IMR-90 (cell line): ENCODE data around the gene TNRC6C. TPM values are rescaled to one million over a fixed set of nuclear protein-coding genes. Genes with fewer than 3 reads are reported as not detected.

ENCODE experiments used
- ATAC-seq: fragments of 200-7000 bp; cut with Tn5 transposase; 2 replicates; pipeline ENCODE4 v1.9.1; 2020; ENCODE audit warnings: low read depth, mild to moderate bottlenecking, moderate library complexity
- BruUV-seq: library from RNA; stranded (reverse); fragments of 400-500 nt; replicated peaks from 2 replicates; lab custom pipeline; 2021; lab: Mats Ljungman, UMichigan
- CTCF ChIA-PET: fragments of 300-600 bp; formaldehyde crosslinking; extraction: SDS; loops from one replicate; lab custom pipeline; 2021; ENCODE audit warnings: antibody characterized with exemption; lab: Yijun Ruan, JAX
- POLR2A ChIA-PET: fragments of 300-600 bp; sonication (Branson Sonifier 250); formaldehyde crosslinking; loops from one replicate; lab custom pipeline; 2022; ENCODE audit warnings: antibody characterized with exemption; ENCODE audit not compliant: unreplicated experiment; lab: Charles Lee
- DNase-seq: peaks from one replicate; pipeline ENCODE4 v3.0.0; 2013
- H2AFZ ChIP-seq: replicated peaks from 2 replicates; pipeline ENCODE3; 2013; ENCODE audit warnings: low read length, mild to moderate bottlenecking; ENCODE audit not compliant: poor library complexity
- H2AK5ac ChIP-seq: 2 replicates; pipeline ENCODE4 v1.6.1; 2013; ENCODE audit warnings: low read depth, low read length, inconsistent platforms
- H2AK9ac ChIP-seq: replicated peaks from 2 replicates; pipeline ENCODE3; 2013; ENCODE audit warnings: mild to moderate bottlenecking, low read depth, low read length, moderate library complexity; ENCODE audit not compliant: poor library complexity
- H2BK120ac ChIP-seq: 2 replicates; pipeline ENCODE4 v1.6.1; 2013; ENCODE audit warnings: low read depth, low read length, inconsistent platforms
- H2BK15ac ChIP-seq: 3 replicates; pipeline ENCODE4 v1.6.1; 2013; ENCODE audit warnings: low read depth, low read length, inconsistent platforms
- H2BK20ac ChIP-seq: 2 replicates; pipeline ENCODE4 v1.6.1; 2013; ENCODE audit warnings: low read depth, mild to moderate bottlenecking, inconsistent platforms, low read length, moderate library complexity
- H2BK5ac ChIP-seq: 2 replicates; pipeline ENCODE4 v1.6.1; 2013; ENCODE audit warnings: mild to moderate bottlenecking, low read depth, low read length, inconsistent platforms; ENCODE audit not compliant: poor library complexity, severe bottlenecking
- H3K14ac ChIP-seq: replicated peaks from 2 replicates; pipeline ENCODE4 v1.6.1; 2013; ENCODE audit warnings: low read depth, low read length, inconsistent platforms
- H3K18ac ChIP-seq: 2 replicates; pipeline ENCODE4 v1.6.1; 2013; ENCODE audit warnings: low read depth, low read length, control low read depth
- H3K23ac ChIP-seq: 2 replicates; pipeline ENCODE4 v1.6.1; 2013; ENCODE audit warnings: low read depth, low read length, inconsistent platforms
- H3K27ac ChIP-seq: 2 replicates; pipeline ENCODE4 v1.5.1; 2013; ENCODE audit warnings: mild to moderate bottlenecking, control low read depth, low read length; ENCODE audit not compliant: insufficient read depth
- H3K27me3 ChIP-seq: 2 replicates; pipeline ENCODE4 v1.6.1; 2013; ENCODE audit warnings: low read length; ENCODE audit not compliant: control insufficient read depth, insufficient read depth
- H3K36me3 ChIP-seq: 2 replicates; pipeline ENCODE4 v1.6.1; 2013; ENCODE audit warnings: low read length, mixed read lengths; ENCODE audit not compliant: control insufficient read depth, insufficient read depth
- H3K4ac ChIP-seq: 2 replicates; pipeline ENCODE4 v1.6.1; 2013; ENCODE audit warnings: low read depth, low read length, inconsistent platforms
- H3K4me1 ChIP-seq: 2 replicates; pipeline ENCODE4 v1.6.1; 2013; ENCODE audit warnings: low read length, mixed read lengths; ENCODE audit not compliant: control insufficient read depth, insufficient read depth
- H3K4me2 ChIP-seq: 2 replicates; pipeline ENCODE4 v1.6.1; 2013; ENCODE audit warnings: low read depth, mild to moderate bottlenecking, control low read depth, low read length, moderate library complexity
- H3K4me3 ChIP-seq: 2 replicates; pipeline ENCODE4 v1.5.1; 2013; ENCODE audit warnings: low read depth, mild to moderate bottlenecking, control low read depth, low read length, moderate library complexity; ENCODE audit not compliant: insufficient read depth
- H3K56ac ChIP-seq: 2 replicates; pipeline ENCODE4 v1.6.1; 2013; ENCODE audit warnings: low read length, inconsistent platforms; ENCODE audit not compliant: insufficient read depth; ENCODE audit errors: extremely low read depth
- H3K79me1 ChIP-seq, 2 experiments: 2 replicates each; pipeline ENCODE4 v1.6.1; 2013; ENCODE audit warnings: low read length in 2 of 2, inconsistent platforms in 1 of 2, low read depth in 1 of 2
- H3K9ac ChIP-seq: 2 replicates; pipeline ENCODE4 v1.6.1; 2013; ENCODE audit warnings: low read depth, low read length, control low read depth
- H3K9me1 ChIP-seq: 2 replicates; pipeline ENCODE4 v1.6.1; 2013; ENCODE audit warnings: low read length, inconsistent platforms; ENCODE audit not compliant: insufficient read depth
- H3K9me3 ChIP-seq: 2 replicates; pipeline ENCODE4 v1.6.1; 2013; ENCODE audit warnings: low read length; ENCODE audit not compliant: control insufficient read depth, insufficient read depth
- H4K20me1 ChIP-seq: 2 replicates; pipeline ENCODE4 v1.6.1; 2013; ENCODE audit warnings: low read length, inconsistent platforms; ENCODE audit not compliant: insufficient read depth
- H4K5ac ChIP-seq: 2 replicates; pipeline ENCODE4 v1.6.1; 2013; ENCODE audit warnings: mild to moderate bottlenecking, low read depth, low read length, control low read depth
- H4K8ac ChIP-seq, 2 experiments: 2 replicates each; pipeline ENCODE4 v1.6.1; 2013; ENCODE audit warnings: low read depth in 2 of 2, low read length in 2 of 2, control low read depth in 1 of 2, inconsistent platforms in 1 of 2
- H4K91ac ChIP-seq: 2 replicates; pipeline ENCODE4 v1.6.1; 2013; ENCODE audit warnings: low read depth, low read length, inconsistent platforms; ENCODE audit not compliant: insufficient read depth
- CHD1 ChIP-seq: IDR thresholded peaks from 2 replicates; pipeline ENCODE4 v1.6.1; 2012; ENCODE audit warnings: low read depth, low read length, improper control_type of control experiment
- CTCF ChIP-seq: conservative IDR thresholded peaks from 2 replicates; pipeline ENCODE4 v1.5.1; 2012; ENCODE audit warnings: mild to moderate bottlenecking, low read depth, low read length, improper control_type of control experiment
- ELK1 ChIP-seq: fragments of 150-350 bp; IDR thresholded peaks from 2 replicates; pipeline ENCODE4 v1.6.1; 2016; ENCODE audit warnings: low read depth, mild to moderate bottlenecking, low read length, moderate library complexity, borderline replicate concordance
- FOS ChIP-seq: fragments of 150-350 bp; IDR thresholded peaks from 2 replicates; pipeline ENCODE4 v1.6.1; 2016; ENCODE audit warnings: low read depth, low read length
- MAFK ChIP-seq: IDR thresholded peaks from 2 replicates; pipeline ENCODE4 v1.6.1; 2012; ENCODE audit warnings: low read depth, low read length, improper control_type of control experiment
- MAZ ChIP-seq: IDR thresholded peaks from 2 replicates; pipeline ENCODE4 v1.6.1; 2012; ENCODE audit warnings: low read depth, mild to moderate bottlenecking, low read length, improper control_type of control experiment, moderate library complexity, borderline replicate concordance
- MXI1 ChIP-seq: IDR thresholded peaks from 2 replicates; pipeline ENCODE4 v1.6.1; 2012; ENCODE audit warnings: low read depth, mild to moderate bottlenecking, low read length, moderate library complexity, borderline replicate concordance
- NFE2L2 ChIP-seq: fragments of 150-350 bp; IDR thresholded peaks from 2 replicates; pipeline ENCODE4 v1.6.1; 2016; ENCODE audit warnings: low read depth, mild to moderate bottlenecking, low read length
- POLR2A ChIP-seq: IDR thresholded peaks from 2 replicates; pipeline ENCODE4 v1.6.1; 2012; ENCODE audit warnings: mild to moderate bottlenecking, low read depth, low read length
- RCOR1 ChIP-seq: IDR thresholded peaks from 2 replicates; pipeline ENCODE4 v1.6.1; 2012; ENCODE audit warnings: mild to moderate bottlenecking, low read length, improper control_type of control experiment; ENCODE audit not compliant: insufficient replicate concordance
- SMC3 ChIP-seq: fragments of 150-350 bp; IDR thresholded peaks from 2 replicates; pipeline ENCODE4 v1.6.1; 2016; ENCODE audit warnings: low read depth, mild to moderate bottlenecking, antibody characterized with exemption, low read length, moderate library complexity
- USF2 ChIP-seq: fragments of 150-350 bp; IDR thresholded peaks from 2 replicates; pipeline ENCODE4 v1.6.1; 2017; ENCODE audit warnings: mild to moderate bottlenecking, antibody characterized with exemption, low read length, low read depth
- WGBS, 2 experiments: methylation state at CpG; one replicate each; pipeline versions ENCODE4 v1.1.5 to v1.1.7; 2013; ENCODE audit warnings: missing lambda C conversion rate in 2 of 2; ENCODE audit not compliant: insufficient read length in 1 of 2; ENCODE audit errors: extremely low coverage in 2 of 2; 5-methylcytosine and 5-hydroxymethylcytosine counted together
- dilution Hi-C: fragments of 300-500 bp; cut with HindIII; formaldehyde crosslinking; loops from one replicate; pipeline ENCODE4 v1.14.3; 2018; ENCODE audit warnings: low sequenced_read_pairs; ENCODE audit not compliant: unreplicated experiment
- in situ Hi-C: fragments of 300-500 bp; cut with MboI; formaldehyde crosslinking; loops from 3 replicates; pipeline ENCODE4 v1.14.3; 2019; ENCODE audit warnings: low sequenced_read_pairs, inconsistent platforms, mixed read lengths
- intact Hi-C: fragments of 100-400 bp; cut with micrococcal nuclease; formaldehyde crosslinking; loops from 2 replicates; pipeline ENCODE4 v1.10.0; 2022
- polyA plus RNA-seq, 3 experiments: library from polyadenylated mRNA; depleted of rRNA; stranded (reverse); fragments of >200 nt; gene quantifications; 2 replicates each; pipeline ENCODE4 v1.2.3, GENCODE V29; 2012; ENCODE audit warnings: low replicate concordance in 1 of 3
- total RNA-seq: library from RNA; depleted of rRNA; stranded (reverse); fragments of >200 nt; gene quantifications from 2 replicates; pipeline ENCODE4 v1.2.3, GENCODE V29; 2012

Gene TNRC6C
- total and polyA plus RNA-seq, 2 of the 4 experiments (the other 2 are of a cell fraction) = 1.6 to 2.7 TPM

GRCh38 chr17:77943971-77944370, 14.5 kb upstream of the TNRC6C start (continued):
- TF ChIP-seq MAFK (no peak), MAZ (no peak), FOS (no peak), CHD1 (no peak), NFE2L2 (no peak)

GRCh38 chr17:77944390-77945222, 13.9 kb upstream of the TNRC6C start:
- ChIA-PET POLR2A (no interaction called here), CTCF (no interaction called here)
- Histone ChIP-seq H3K9me3 (no peaks in the 10 kb centered on the region), H3K9me1 (no peaks in the 10 kb centered on the region), H2AK9ac (peak overlapping the region; percentile 38), H3K18ac (no peak overlapping the region), H3K36me3 (no peaks in the 10 kb centered on the region), H4K20me1 (no peaks in the 10 kb centered on the region), H2AFZ (no peak overlapping the region), H3K9ac (no peak overlapping the region), H2BK5ac (no peak overlapping the region), H2BK120ac (no peak overlapping the region), H3K4ac (no peak overlapping the region), H3K23ac (no peak overlapping the region), H3K4me2 (no peak overlapping the region), H3K4me1 (no peaks in the 10 kb centered on the region), H4K5ac (no peak overlapping the region), H2BK15ac (no peak overlapping the region), H3K56ac (no peak overlapping the region), H4K91ac (no peak overlapping the region), H3K14ac (no peak overlapping the region), H3K79me1 (no peaks in the 10 kb centered on the region), H2BK20ac (no peak overlapping the region), H3K4me3 (no peak overlapping the region), H4K8ac (no peak overlapping the region), H3K27me3 (peaks cover 28% of the 10 kb centered on the region), H2AK5ac (no peak overlapping the region), H3K27ac (no peak overlapping the region)
- no peak for DNase-seq
- 60% methylated on average over 4 of the region's 12 CpGs; no CpG with 5 or more reads in 1 of the 2 experiments for WGBS, 2 experiments
- intact Hi-C loops = no loop called here
- in situ Hi-C loops = no loop called here
- dilution Hi-C loops = no loop called here
- no TSS peak for BruUV-seq
- no peak for ATAC-seq
- TF ChIP-seq USF2 (no peak), MXI1 (no peak), POLR2A (no peak), SMC3 (no peak), RCOR1 (no peak), CTCF (no peak), FOS (no peak), ELK1 (no peak), MAFK (no peak), NFE2L2 (no peak)
